ENCODE results near the gene GRB7. TPM values are rescaled to one million over a fixed set of nuclear protein-coding genes. Genes with fewer than 3 reads are reported as not detected.

Gene GRB7
- total RNA-seq = under 1 TPM in 2 of 4 donors, not detected in 2; 0.41 to 0.70 TPM

- Histone ChIP-seq H3K4me3 (peak within 1 kb of the TSS in 3 of 4 donors; percentile 6 to 25 (median 14)), H3K4me1 (peaks cover 6 to 22% of the 10 kb centered on the region in 2 donors), H3K27ac (no peak within 1 kb of the TSS), H3K36me3 (no peaks in the 10 kb centered on the region), H3K27me3 (peaks cover 40 to 60% (median 57%) of the 10 kb centered on the region in 3 donors), H3K9me3 (no peaks in the 10 kb centered on the region)
- in situ Hi-C loops (cut with MboI; ENCODE audit: low sequenced_read_pairs in 4 of 4) = no loop called here
- DNase-seq (no peak), ATAC-seq (no peak)
- TF ChIP-seq POLR2A (IDR thresholded peaks at IDR 0.05) = no peak
- no peak for TF ChIP-seq CTCF (IDR thresholded peaks at IDR 0.05 in 4 of 5, conservative IDR thresholded peaks at IDR 0.05 in 1 of 5)
- intact Hi-C loops (cut with DNase I; ENCODE audit: low total_unique reads) = no loop called here
Measured at GRCh38 chr17:39737760-39738567, at the start of gene GRB7. TSS of gene GRB7 (plus strand) at chr17:39737938. CDS start at chr17:39742302, 4,364 bp downstream.

GRCh38 chr17:39688475-39688835 is 49.3 kb upstream of the GRB7 start:
- intact Hi-C loops (cut with DNase I; ENCODE audit: low total_unique reads) = no loop called here
- ATAC-seq (no peak), DNase-seq (no peak)
- TF ChIP-seq CTCF (IDR thresholded peaks at IDR 0.05 in 4 of 5, conservative IDR thresholded peaks at IDR 0.05 in 1 of 5) (no peak), POLR2A (IDR thresholded peaks at IDR 0.05) (no peak)
- Histone ChIP-seq H3K27me3 (no peaks in the 10 kb centered on the region), H3K4me1 (peaks cover 15 to 16% of the 10 kb centered on the region in 2 donors), H3K9me3 (no peaks in the 10 kb centered on the region), H3K36me3 (no peaks in the 10 kb centered on the region), H3K27ac (peak overlapping the region; percentile 89 to 92 (median 90)), H3K4me3 (peak overlapping the region; percentile 76 to 80 (median 79))
- in situ Hi-C loops (cut with MboI; ENCODE audit: low sequenced_read_pairs in 4 of 4) = no loop called here

GRCh38 chr17:39688945-39689344 is 48.8 kb upstream of the GRB7 start:
- no peaks in the 10 kb centered on the region for H3K36me3 ChIP-seq
- no peak for ATAC-seq
- peak overlapping the region in 1 of 4 donors; percentile 90 for H3K27ac ChIP-seq
- TF ChIP-seq CTCF (IDR thresholded peaks at IDR 0.05 in 4 of 5, conservative IDR thresholded peaks at IDR 0.05 in 1 of 5) (no peak), POLR2A (IDR thresholded peaks at IDR 0.05) (no peak)
- intact Hi-C loops (cut with DNase I; ENCODE audit: low total_unique reads) (no loop called here), in situ Hi-C loops (cut with MboI; ENCODE audit: low sequenced_read_pairs in 4 of 4) (no loop called here)
- H3K4me1 ChIP-seq = peaks cover 15 to 16% of the 10 kb centered on the region in 2 donors
- H3K27me3 ChIP-seq = no peaks in the 10 kb centered on the region
- H3K9me3 ChIP-seq = no peaks in the 10 kb centered on the region
- peak overlapping the region in 2 of 4 donors; percentile 78 to 80 for H3K4me3 ChIP-seq
- no peak for DNase-seq

DNA sequence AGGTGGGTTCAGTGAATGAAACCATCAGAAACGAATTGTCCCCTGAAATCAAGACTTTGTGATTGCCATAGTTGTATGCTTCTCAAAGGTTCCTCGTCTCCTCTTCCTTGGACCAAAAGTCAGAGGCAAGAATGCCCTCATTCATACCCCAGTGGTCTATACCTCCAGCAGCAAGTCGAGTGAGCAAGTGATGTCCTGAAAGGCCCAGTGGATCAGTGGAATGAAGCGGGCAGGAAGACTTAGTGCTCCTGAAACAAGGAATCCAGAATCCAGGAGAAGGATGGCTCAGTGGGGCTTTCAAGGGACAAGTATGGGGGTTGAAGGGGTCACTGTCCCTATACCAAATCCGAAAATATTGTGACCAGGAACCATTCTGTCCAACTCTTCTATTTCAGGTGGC is 43.1 kb upstream of the GRB7 start:
- H3K36me3 ChIP-seq = no peaks in the 10 kb centered on the region
- no peak overlapping the region for H3K4me3 ChIP-seq
- intact Hi-C loops (cut with DNase I; ENCODE audit: low total_unique reads) (no loop called here), in situ Hi-C loops (cut with MboI; ENCODE audit: low sequenced_read_pairs in 4 of 4) (no loop called here)
- H3K4me1 ChIP-seq = peaks cover 6% of the 10 kb centered on the region in 2 donors
- TF ChIP-seq CTCF (IDR thresholded peaks at IDR 0.05 in 4 of 5, conservative IDR thresholded peaks at IDR 0.05 in 1 of 5) (no peak), POLR2A (IDR thresholded peaks at IDR 0.05) (no peak)
- no peak overlapping the region for H3K27ac ChIP-seq
- H3K27me3 ChIP-seq = no peaks in the 10 kb centered on the region
- ATAC-seq (no peak), DNase-seq (no peak)
- no peaks in the 10 kb centered on the region for H3K9me3 ChIP-seq
